K562 (cell line): ENCODE measurements around the gene LPCAT3.

Experiments
- EZH2 ChIP-seq: IDR thresholded peaks from 2 replicates; pipeline ENCODE4 v1.6.1; 2012; ENCODE audit warnings: low read depth, mild to moderate bottlenecking, inconsistent platforms, low read length, borderline replicate concordance
- MAX ChIP-seq: sonication (generic); formaldehyde crosslinking; IDR thresholded peaks from 2 replicates; pipeline ENCODE4 v1.9.0; 2022; ENCODE audit warnings: mild to moderate bottlenecking, missing genetic modification reagents
- SP1 ChIP-seq: sonication (generic); formaldehyde crosslinking; IDR thresholded peaks from 2 replicates; pipeline ENCODE4 v1.8.1; 2022; ENCODE audit warnings: mild to moderate bottlenecking, missing genetic modification reagents

- TF ChIP-seq EZH2 (no peak), MAX (CRISPR knock-in tag) (no peak), SP1 (no peak)
Measured at GRCh38 chr12:6946920-6947374, 71.3 kb downstream of the LPCAT3 start.
